SU-DHL-6 (cell line): ENCODE results near the gene AFG1L.
"Not testable (repeated sequence)": the region's sequence is repeated elsewhere in the genome, so short reads cannot be mapped to it uniquely, and the experiment has no call there.

Source experiments
- CTCF ChIP-seq: fragments of 200-600 bp; sonication (generic); IDR thresholded peaks from one replicate; pipeline ENCODE4 v1.5.1; 2017; ENCODE audit warnings: antibody characterized with exemption, mild to moderate bottlenecking, low read length, moderate library complexity; ENCODE audit not compliant: insufficient read depth, poor library complexity, severe bottlenecking
- EZH2phosphoT487 ChIP-seq: fragments of 200-600 bp; sonication (generic), shearing (Covaris generic); conservative IDR thresholded peaks from 2 replicates; pipeline ENCODE4 v1.6.1; 2018; ENCODE audit warnings: mild to moderate bottlenecking, antibody characterized with exemption, low read length, moderate library complexity, mixed read lengths

- not testable (repeated sequence) for TF ChIP-seq CTCF, EZH2phosphoT487
These were observed 94.3 kb downstream of the AFG1L start for GRCh38 chr6:108389190-108389589.
